Tibial artery (tissue), 4 donors: ENCODE results near the gene PSTPIP1.

Experiments used
- DNase-seq, 2 donors: peaks; one replicate each; pipeline ENCODE4 v3.0.0-alpha.2; 2019
- H3K27ac ChIP-seq, 2 donors: fragments of 200-600 bp; sonication (generic) in 1 of 2; 1 replicate in 1 of 2; 2 replicates in 1 of 2; pipeline ENCODE4 v1.5.1; 2018 to 2019; ENCODE audit warnings: mild to moderate bottlenecking in 1 of 2
- H3K27me3 ChIP-seq, 2 donors: fragments of 200-600 bp; sonication (generic) in 1 of 2; one replicate each; pipeline versions ENCODE4 v1.5.1 to v1.6.0; 2016 to 2019
- H3K36me3 ChIP-seq, 3 donors: fragments of 200-600 bp; sonication (generic) in 2 of 3; one replicate each; pipeline ENCODE4 v1.5.1; 2016 to 2019; ENCODE audit warnings: mild to moderate bottlenecking in 2 of 3
- H3K4me1 ChIP-seq, 4 donors: fragments of 200-600 bp; sonication (generic) in 2 of 4; 1 replicate in 3 of 4; 2 replicates in 1 of 4; pipeline ENCODE4 v1.5.1; 2016 to 2019
- H3K4me3 ChIP-seq, 2 donors: fragments of 200-600 bp; sonication (generic) in 1 of 2; 1 replicate in 1 of 2; 2 replicates in 1 of 2; pipeline ENCODE4 v1.5.1; 2018 to 2019; ENCODE audit warnings: mild to moderate bottlenecking in 2 of 2
- H3K9me3 ChIP-seq, 3 donors: fragments of 200-600 bp; sonication (generic) in 1 of 3; one replicate each; pipeline ENCODE4 v1.5.1; 2016 to 2019
- intact Hi-C: fragments of 100-400 bp; cut with DNase I; formaldehyde crosslinking; loops from one replicate; pipeline ENCODE4 v1.15.0; 2023; ENCODE audit warnings: low total_unique reads
- TF ChIP-seq, protein P1 (sequence below), 2 experiments: fragments of 200-600 bp in 1 of 2; fragments of 450-650 bp in 1 of 2; IDR thresholded peaks; one replicate each; pipeline ENCODE4 v1.5.1; 2017 to 2019; ENCODE audit warnings: antibody characterized with exemption in 2 of 2, mild to moderate bottlenecking in 1 of 2, moderate library complexity in 1 of 2

PSTPIP1 gene

DNA sequence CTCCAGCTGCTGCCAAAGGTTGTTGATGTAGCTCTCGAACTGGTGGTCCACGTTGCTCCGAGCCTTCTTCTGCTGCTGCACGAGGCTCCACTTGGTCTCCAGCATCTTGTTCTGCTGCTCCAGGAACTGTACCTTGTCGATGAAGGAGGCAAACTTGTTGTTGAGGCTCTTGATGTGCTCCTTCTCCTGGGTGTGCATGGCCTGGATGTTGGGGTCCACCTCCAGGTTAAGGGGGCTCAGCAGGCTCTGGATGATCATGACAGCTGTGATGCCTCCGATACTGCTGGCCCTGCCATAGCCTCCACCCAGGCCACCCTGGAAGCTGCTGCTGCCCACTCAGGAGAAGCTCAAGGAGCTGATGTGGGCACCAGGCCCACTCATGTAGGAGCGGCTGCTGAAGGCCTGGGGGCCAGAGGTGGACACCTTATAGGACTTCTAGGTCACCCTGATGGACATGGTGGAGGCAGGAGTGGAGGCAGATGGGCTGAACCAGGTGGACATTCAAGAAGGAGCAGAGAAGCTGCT lies 14.9 kb upstream of the PSTPIP1 start:
- Histone ChIP-seq H3K9me3 (peaks cover 0 to 5% (median 0%) of the 10 kb centered on the region in 3 donors), H3K4me3 (no peak overlapping the region), H3K4me1 (no peaks in the 10 kb centered on the region), H3K27ac (no peak overlapping the region), H3K36me3 (no peaks in the 10 kb centered on the region), H3K27me3 (no peaks in the 10 kb centered on the region)
- DNase-seq, result no peak
- intact Hi-C loops, result no loop called here
- TF ChIP-seq, protein P1, sequence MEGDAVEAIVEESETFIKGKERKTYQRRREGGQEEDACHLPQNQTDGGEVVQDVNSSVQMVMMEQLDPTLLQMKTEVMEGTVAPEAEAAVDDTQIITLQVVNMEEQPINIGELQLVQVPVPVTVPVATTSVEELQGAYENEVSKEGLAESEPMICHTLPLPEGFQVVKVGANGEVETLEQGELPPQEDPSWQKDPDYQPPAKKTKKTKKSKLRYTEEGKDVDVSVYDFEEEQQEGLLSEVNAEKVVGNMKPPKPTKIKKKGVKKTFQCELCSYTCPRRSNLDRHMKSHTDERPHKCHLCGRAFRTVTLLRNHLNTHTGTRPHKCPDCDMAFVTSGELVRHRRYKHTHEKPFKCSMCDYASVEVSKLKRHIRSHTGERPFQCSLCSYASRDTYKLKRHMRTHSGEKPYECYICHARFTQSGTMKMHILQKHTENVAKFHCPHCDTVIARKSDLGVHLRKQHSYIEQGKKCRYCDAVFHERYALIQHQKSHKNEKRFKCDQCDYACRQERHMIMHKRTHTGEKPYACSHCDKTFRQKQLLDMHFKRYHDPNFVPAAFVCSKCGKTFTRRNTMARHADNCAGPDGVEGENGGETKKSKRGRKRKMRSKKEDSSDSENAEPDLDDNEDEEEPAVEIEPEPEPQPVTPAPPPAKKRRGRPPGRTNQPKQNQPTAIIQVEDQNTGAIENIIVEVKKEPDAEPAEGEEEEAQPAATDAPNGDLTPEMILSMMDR (IDR thresholded peaks at IDR 0.05), result no peak

DNA sequence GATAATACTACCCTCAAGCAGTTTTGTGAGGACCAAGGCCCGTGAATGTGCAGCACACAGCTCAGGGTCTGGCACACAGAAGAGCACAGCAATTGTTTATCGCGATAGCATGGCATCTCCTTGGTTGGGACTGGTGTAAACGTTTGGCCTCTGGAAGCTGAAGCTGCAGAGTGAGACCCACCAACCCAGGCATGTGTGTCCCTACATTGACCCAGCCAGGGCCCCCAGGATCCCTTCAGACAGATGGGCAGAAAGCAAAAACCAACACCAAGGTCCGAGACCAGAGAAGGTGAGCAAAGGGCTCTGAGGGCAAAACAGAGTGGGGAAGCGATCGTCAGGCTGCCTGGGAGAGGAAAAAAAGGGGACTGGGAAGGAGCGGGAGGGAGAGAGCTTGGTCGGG lies 12.6 kb upstream of the PSTPIP1 start:
- Histone ChIP-seq H3K9me3 (peaks cover 0 to 5% (median 0%) of the 10 kb centered on the region in 3 donors), H3K27me3 (no peaks in the 10 kb centered on the region), H3K36me3 (no peaks in the 10 kb centered on the region), H3K4me1 (no peaks in the 10 kb centered on the region), H3K4me3 (no peak overlapping the region), H3K27ac (no peak overlapping the region)
- no peak for DNase-seq
- TF ChIP-seq, protein P1 (IDR thresholded peaks at IDR 0.05), result no peak
- intact Hi-C loops, result no loop called here

DNA sequence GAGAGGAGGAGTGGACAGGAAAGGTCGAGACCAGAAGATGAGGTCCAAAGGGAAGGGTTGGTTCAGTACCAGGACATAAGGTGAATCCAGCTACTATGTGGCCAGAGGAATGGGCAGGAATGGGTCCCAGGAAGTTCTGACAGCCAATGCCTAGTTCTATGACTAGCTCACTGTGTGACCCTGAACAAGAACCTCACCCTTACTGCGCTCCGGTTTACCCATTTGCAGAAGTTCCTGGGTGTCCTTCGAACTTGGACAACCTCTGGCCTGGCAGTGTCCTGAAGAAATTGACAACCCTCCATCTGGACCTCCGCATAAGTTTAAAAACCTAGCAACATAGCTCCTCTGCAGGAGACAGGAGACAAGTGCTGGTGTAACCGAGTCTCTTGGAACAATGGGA lies 12.2 kb upstream of the PSTPIP1 start:
- Histone ChIP-seq H3K4me3 (no peak overlapping the region), H3K27me3 (no peaks in the 10 kb centered on the region), H3K27ac (no peak overlapping the region), H3K4me1 (no peaks in the 10 kb centered on the region), H3K36me3 (no peaks in the 10 kb centered on the region), H3K9me3 (peaks cover 0 to 5% (median 0%) of the 10 kb centered on the region in 3 donors)
- TF ChIP-seq, protein P1 (IDR thresholded peaks at IDR 0.05), result no peak
- intact Hi-C loops, result no loop called here
- no peak for DNase-seq

DNA sequence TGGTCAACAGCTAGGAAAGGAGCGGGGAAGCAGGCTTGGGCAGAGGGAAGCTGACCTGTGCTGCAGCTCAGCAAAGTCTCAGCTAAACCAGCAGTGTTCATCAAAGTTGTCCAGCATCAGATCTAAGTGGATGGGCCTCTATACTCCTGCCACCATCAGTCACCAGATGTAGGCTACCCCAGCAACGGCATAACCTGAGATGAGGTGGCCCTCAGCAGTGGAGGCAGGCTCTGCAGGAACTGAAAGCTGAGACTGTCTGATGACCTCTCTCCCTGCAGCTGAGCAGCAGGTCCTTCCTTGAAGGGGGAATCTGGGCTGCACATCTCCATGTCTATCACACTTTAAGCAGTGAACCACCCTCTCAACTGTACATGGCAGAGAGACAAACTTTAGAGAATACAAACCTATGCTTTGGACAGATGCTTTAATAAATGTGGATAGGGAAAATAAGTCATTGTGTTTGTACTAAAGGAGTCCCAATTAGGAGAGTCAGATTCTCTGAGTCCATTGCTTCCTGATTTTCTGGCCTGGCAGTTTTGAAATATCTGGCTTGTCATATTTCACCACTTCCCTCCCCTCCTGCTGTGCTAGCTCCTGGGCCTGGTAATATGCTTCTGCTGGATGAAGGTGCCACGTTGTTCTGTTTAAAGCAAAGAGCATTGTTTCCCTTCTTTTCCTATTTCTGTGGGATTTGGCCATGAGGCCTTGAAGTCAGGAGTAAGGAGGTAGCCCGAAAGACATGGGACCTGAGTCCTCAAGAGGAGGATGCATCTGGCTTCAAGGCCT lies 11.1 kb upstream of the PSTPIP1 start:
- H3K9me3 ChIP-seq, result peaks cover 0 to 4% (median 0%) of the 10 kb centered on the region in 3 donors
- H3K27ac ChIP-seq, result no peak overlapping the region
- TF ChIP-seq, protein P1 (IDR thresholded peaks at IDR 0.05), result no peak
- H3K4me3 ChIP-seq, result no peak overlapping the region
- H3K4me1 ChIP-seq, result no peaks in the 10 kb centered on the region
- intact Hi-C loops, result no loop called here
- no peak for DNase-seq
- no peaks in the 10 kb centered on the region for H3K27me3 ChIP-seq
- no peaks in the 10 kb centered on the region for H3K36me3 ChIP-seq

DNA sequence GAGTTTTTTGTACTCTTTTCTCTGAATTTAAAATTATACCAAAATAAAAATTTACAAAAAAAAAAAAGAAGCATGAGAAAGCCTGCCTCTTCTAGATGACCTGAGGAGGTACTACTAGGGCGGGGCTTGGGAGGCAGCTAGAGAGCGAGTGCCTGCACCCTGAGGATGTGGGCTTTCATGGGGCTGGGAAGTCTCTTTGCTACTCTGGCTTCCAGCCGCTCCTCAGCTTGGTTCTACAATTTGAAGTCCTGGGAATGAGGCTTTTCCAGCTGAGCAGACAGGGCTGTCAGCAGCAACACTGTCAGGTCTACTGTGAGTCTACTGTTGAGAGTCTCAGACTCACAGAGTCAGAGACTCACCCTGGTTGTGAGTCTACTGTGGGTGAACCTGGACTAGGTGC lies 8.2 kb upstream of the PSTPIP1 start:
- Histone ChIP-seq H3K36me3 (no peaks in the 10 kb centered on the region), H3K27me3 (no peaks in the 10 kb centered on the region), H3K27ac (no peak overlapping the region), H3K9me3 (no peaks in the 10 kb centered on the region), H3K4me1 (no peaks in the 10 kb centered on the region), H3K4me3 (no peak overlapping the region)
- no peak for DNase-seq
- intact Hi-C loops, result no loop called here
- TF ChIP-seq, protein P1 (IDR thresholded peaks at IDR 0.05), result no peak
